Loucy (cell line): ENCODE results near the gene CC2D1A.

Experiments
- H2AFZ ChIP-seq: fragments of 200-600 bp; sonication (generic); 2 replicates; pipeline ENCODE4 v1.6.0; 2016; ENCODE audit warnings: antibody characterized with exemption, mild to moderate bottlenecking, low read length, moderate library complexity
- H3F3A ChIP-seq: fragments of 200-600 bp; 2 replicates; pipeline ENCODE4 v1.6.0; 2016; ENCODE audit warnings: antibody characterized with exemption, low read depth, mild to moderate bottlenecking
- H3K27me3 ChIP-seq: fragments of 200-600 bp; sonication (generic); 2 replicates; pipeline ENCODE4 v1.6.1; 2014; ENCODE audit warnings: low read length, mild to moderate bottlenecking; ENCODE audit not compliant: insufficient read depth, poor library complexity, severe bottlenecking
- H3K36me3 ChIP-seq: fragments of 200-600 bp; sonication (generic); 2 replicates; pipeline ENCODE4 v1.6.1; 2016; ENCODE audit warnings: low read length; ENCODE audit not compliant: insufficient read depth
- H3K4me1 ChIP-seq: fragments of 200-600 bp; sonication (generic); 2 replicates; pipeline ENCODE4 v1.5.1; 2014; ENCODE audit warnings: low read length, mild to moderate bottlenecking; ENCODE audit not compliant: insufficient read depth, poor library complexity, severe bottlenecking
- H3K4me2 ChIP-seq: fragments of 200-600 bp; sonication (generic); 2 replicates; pipeline ENCODE4 v1.6.0; 2014; ENCODE audit warnings: antibody characterized with exemption, low read length, low read depth, mild to moderate bottlenecking; ENCODE audit not compliant: poor library complexity, severe bottlenecking
- H3K4me3 ChIP-seq: fragments of 200-600 bp; sonication (generic); 2 replicates; pipeline ENCODE4 v1.5.1; 2014; ENCODE audit warnings: low read length, mild to moderate bottlenecking, mixed read lengths; ENCODE audit not compliant: poor library complexity, severe bottlenecking
- H3K79me2 ChIP-seq: fragments of 200-600 bp; sonication (generic); 2 replicates; pipeline ENCODE4 v1.6.1; 2014; ENCODE audit warnings: low read length; ENCODE audit not compliant: insufficient read depth
- H3K9ac ChIP-seq: fragments of 200-600 bp; sonication (generic); 2 replicates; pipeline ENCODE4 v1.6.0; 2014; ENCODE audit warnings: mild to moderate bottlenecking, low read depth, low read length, moderate library complexity; ENCODE audit not compliant: poor library complexity, severe bottlenecking
- H3K9me2 ChIP-seq: fragments of 200-600 bp; sonication (generic); replicated peaks from 2 replicates; pipeline ENCODE4 v1.6.1; 2016; ENCODE audit warnings: low read depth, low read length, mixed read lengths
- H3K9me3 ChIP-seq: fragments of 200-600 bp; sonication (generic); 2 replicates; pipeline ENCODE4 v1.6.1; 2014; ENCODE audit warnings: mild to moderate bottlenecking, antibody characterized with exemption, low read length, low read depth; ENCODE audit not compliant: insufficient read depth
- H4K20me1 ChIP-seq: fragments of 200-600 bp; sonication (generic); 2 replicates; pipeline ENCODE4 v1.6.0; 2014; ENCODE audit warnings: antibody characterized with exemption, low read length, mild to moderate bottlenecking; ENCODE audit not compliant: insufficient read depth, poor library complexity, severe bottlenecking
- CTCF ChIP-seq: fragments of 200-600 bp; sonication (generic); conservative IDR thresholded peaks from 2 replicates; pipeline ENCODE4 v1.5.1; 2014; ENCODE audit warnings: mild to moderate bottlenecking, antibody characterized with exemption, low read length
- EZH2phosphoT487 ChIP-seq: fragments of 200-600 bp; IDR thresholded peaks from 2 replicates; pipeline ENCODE4 v1.6.1; 2018; ENCODE audit warnings: antibody characterized with exemption, mild to moderate bottlenecking, moderate library complexity, borderline replicate concordance

Gene CC2D1A

GRCh38 chr19:13873834-13874515, 32.0 kb upstream of the CC2D1A start:
- Histone ChIP-seq H3F3A (no peaks in the 10 kb centered on the region), H3K4me1 (no peaks in the 10 kb centered on the region), H3K79me2 (peaks cover 34% of the 10 kb centered on the region; the same call in 1 of the 2 replicates), H3K36me3 (no peaks in the 10 kb centered on the region; the same call in 1 of the 2 replicates), H3K27me3 (no peaks in the 10 kb centered on the region), H3K4me2 (no peak overlapping the region), H3K9ac (no peak overlapping the region), H4K20me1 (peaks cover 7% of the 10 kb centered on the region), H2AFZ (no peak overlapping the region), H3K4me3 (no peak overlapping the region), H3K9me2 (no peaks in the 10 kb centered on the region), H3K9me3 (no peaks in the 10 kb centered on the region)
- no peak for TF ChIP-seq EZH2phosphoT487
- TF ChIP-seq CTCF, result no peak

DNA sequence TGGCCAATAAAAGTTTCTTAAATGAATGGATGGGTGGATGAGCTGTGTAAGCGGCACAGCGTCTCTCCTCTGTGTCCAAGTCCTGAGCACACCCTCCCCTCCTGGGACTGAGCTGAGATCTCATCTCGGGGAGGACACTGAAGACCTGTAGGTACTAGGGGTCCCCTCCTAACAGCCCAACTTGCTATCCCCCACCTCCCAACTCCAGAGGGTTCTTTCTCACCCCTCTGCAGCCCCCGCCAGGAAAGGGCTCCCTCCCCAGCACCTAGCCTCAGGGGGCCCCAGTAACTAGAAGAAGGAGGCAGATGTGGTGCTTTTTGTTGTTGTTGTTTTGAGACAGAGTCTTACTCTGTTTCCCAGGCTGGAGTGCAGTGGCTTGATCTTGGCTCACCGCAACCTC, 30.2 kb upstream of the CC2D1A start:
- no peak overlapping the region for H3K4me3 ChIP-seq
- no peaks in the 10 kb centered on the region for H3F3A ChIP-seq
- H4K20me1 ChIP-seq, result peaks cover 7% of the 10 kb centered on the region
- no peak overlapping the region for H3K9ac ChIP-seq
- no peak for TF ChIP-seq CTCF
- no peak for TF ChIP-seq EZH2phosphoT487
- peaks cover 6% of the 10 kb centered on the region for H3K4me1 ChIP-seq
- no peaks in the 10 kb centered on the region for H3K27me3 ChIP-seq
- H3K9me2 ChIP-seq, result no peaks in the 10 kb centered on the region
- H3K9me3 ChIP-seq, result no peaks in the 10 kb centered on the region
- H2AFZ ChIP-seq, result no peak overlapping the region
- H3K4me2 ChIP-seq, result no peak overlapping the region
- no peaks in the 10 kb centered on the region; the same call in 1 of the 2 replicates for H3K36me3 ChIP-seq
- peaks cover 17% of the 10 kb centered on the region; the same call in 1 of the 2 replicates for H3K79me2 ChIP-seq

DNA sequence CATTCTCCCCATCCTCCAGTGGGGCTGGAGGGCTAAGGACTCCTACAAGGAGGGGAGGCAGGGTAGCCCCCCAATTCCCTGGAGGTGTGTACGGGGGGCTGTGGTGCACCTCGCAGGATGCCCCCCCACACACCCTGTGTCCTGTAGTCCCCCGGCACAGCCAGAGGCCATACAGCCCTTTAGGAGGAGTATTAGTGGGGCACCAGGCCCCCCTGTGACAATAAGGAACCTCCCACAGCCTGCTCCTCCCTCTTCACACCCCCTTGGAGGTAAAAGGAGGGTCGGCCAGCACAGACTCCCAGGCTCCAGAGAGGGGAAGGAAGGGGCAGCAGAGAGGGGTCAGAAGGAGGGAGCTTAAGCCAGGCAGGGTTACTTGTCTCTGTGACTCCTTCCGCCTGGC, 29.2 kb upstream of the CC2D1A start, which contains the start of gene NANOS3:
Gene NANOS3, plus strand, starts transcription at position 301 of the 400 bp plus-strand sequence. CDS start 115 bp downstream, outside the sequence.
- no peaks in the 10 kb centered on the region; the same call in 1 of the 2 replicates for H3K36me3 ChIP-seq
- H3K9me2 ChIP-seq, result no peaks in the 10 kb centered on the region
- no peaks in the 10 kb centered on the region for H3F3A ChIP-seq
- no peaks in the 10 kb centered on the region for H3K27me3 ChIP-seq
- no peak for TF ChIP-seq CTCF
- no peak for TF ChIP-seq EZH2phosphoT487
- H3K9ac ChIP-seq, result no peak within 1 kb of the TSS
- no peaks in the 10 kb centered on the region for H3K9me3 ChIP-seq
- H3K79me2 ChIP-seq, result peaks cover 8% of the 10 kb centered on the region; the same call in 1 of the 2 replicates
- H2AFZ ChIP-seq, result no peak within 1 kb of the TSS
- peaks cover 7% of the 10 kb centered on the region for H4K20me1 ChIP-seq
- H3K4me2 ChIP-seq, result no peak within 1 kb of the TSS
- peaks cover 16% of the 10 kb centered on the region for H3K4me1 ChIP-seq
- H3K4me3 ChIP-seq, result no peak within 1 kb of the TSS
